HL-60/S4 treated with phorbol 12-myristate 13-acetate at 8.2 ng/mL for 4 days and 3 days (cell line): ENCODE results near the gene SHC4.

Experiments
- in situ Hi-C: fragments of 300-500 bp; cut with MboI; formaldehyde crosslinking; loops from 2 replicates; pipeline ENCODE4 v1.15.0; 2022; ENCODE audit warnings: low sequenced_read_pairs

The SHC4 gene

DNA sequence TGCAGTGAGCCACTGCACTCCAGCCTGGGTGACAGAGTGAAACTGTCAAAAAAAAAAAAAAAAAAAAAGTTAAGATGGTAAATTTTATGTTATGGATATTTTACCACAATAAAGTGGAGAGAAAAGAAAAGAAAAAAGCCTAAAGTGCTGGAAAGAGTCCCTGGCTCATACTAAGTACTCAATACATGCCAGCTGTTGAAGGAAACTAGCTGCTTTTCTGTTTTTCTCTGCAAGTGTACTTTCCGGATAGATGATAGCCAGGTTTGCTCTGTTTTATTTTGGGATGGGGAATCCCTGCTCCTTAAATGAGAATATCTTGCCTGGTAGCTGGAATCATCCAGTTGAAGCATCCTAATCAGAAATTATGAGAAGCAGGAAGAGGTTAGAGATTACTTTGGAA is 74.9 kb downstream of the SHC4 start:
- in situ Hi-C loops: no loop called here

- in situ Hi-C loops: no loop called here
These were observed 75.5 kb downstream of the SHC4 start for GRCh38 chr15:48888191-48888590.

GRCh38 chr15:48887144-48887543 is 76.6 kb downstream of the SHC4 start:
- in situ Hi-C loops: no loop called here

GRCh38 chr15:48883699-48884098 is 80.0 kb downstream of the SHC4 start:
- in situ Hi-C loops: no loop called here

- in situ Hi-C loops: no loop called here
These were observed 83.6 kb downstream of the SHC4 start for GRCh38 chr15:48880070-48880634.

DNA sequence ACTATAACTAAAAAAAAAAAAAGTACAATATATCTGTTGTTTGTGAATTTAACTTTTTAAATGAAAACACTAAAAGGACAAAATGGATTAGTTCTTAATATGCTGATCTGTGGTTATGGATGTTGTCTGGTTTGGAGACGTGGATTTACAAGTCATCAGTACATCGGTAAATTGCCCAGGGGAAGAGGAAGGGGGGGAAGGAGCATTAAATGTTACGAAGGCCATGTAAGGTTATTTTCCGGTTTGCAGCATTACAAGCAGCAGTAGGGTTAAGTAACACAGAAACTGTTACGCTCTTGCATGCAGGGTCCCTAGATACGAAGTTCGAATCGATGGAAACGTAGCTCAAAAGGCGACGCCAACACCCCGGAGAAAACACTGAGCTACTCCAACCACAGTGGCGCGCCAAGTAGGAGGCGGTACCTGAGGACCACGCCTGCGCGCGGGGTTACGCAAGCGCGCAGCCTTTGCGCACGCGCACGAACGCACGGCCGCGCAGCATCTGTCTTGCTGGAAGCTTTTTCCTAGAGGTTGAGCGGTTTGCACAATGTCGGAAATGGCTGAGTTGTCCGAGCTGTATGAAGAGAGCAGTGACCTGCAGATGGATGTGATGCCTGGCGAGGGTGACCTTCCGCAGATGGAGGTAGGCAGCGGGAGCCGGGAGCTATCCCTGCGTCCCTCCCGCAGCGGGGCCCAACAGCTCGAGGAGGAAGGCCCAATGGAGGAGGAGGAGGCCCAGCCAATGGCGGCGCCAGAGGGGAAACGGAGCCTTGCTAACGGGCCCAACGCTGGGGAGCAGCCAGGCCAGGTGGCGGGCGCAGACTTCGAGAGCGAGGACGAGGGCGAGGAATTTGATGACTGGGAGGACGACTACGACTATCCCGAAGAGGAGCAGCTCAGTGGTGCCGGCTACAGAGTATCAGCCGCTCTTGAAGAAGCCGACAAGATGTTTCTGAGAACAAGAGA is 85.8 kb downstream of the SHC4 start, which contains the start of gene EID1:
Gene EID1 (plus strand): TSS at position 505 of the 966 bp plus-strand sequence. CDS start 43 bp downstream, at position 548.
- in situ Hi-C loops: no loop called here

- in situ Hi-C loops: no loop called here
These were observed 87.7 kb downstream of the SHC4 start for GRCh38 chr15:48876057-48876456.

GRCh38 chr15:48875241-48875960 is 88.3 kb downstream of the SHC4 start:
- in situ Hi-C loops: no loop called here

GRCh38 chr15:48872632-48873031 is 91.1 kb downstream of the SHC4 start:
- in situ Hi-C loops: loop anchor here (25.0 kb wide), 1 partner anchor 1265 kb away; no protein-coding TSS in a partner anchor

GRCh38 chr15:48871542-48871941 is 92.2 kb downstream of the SHC4 start:
- in situ Hi-C loops: loop anchor here (25.0 kb wide), 1 partner anchor 1266 kb away; no protein-coding TSS in a partner anchor

DNA sequence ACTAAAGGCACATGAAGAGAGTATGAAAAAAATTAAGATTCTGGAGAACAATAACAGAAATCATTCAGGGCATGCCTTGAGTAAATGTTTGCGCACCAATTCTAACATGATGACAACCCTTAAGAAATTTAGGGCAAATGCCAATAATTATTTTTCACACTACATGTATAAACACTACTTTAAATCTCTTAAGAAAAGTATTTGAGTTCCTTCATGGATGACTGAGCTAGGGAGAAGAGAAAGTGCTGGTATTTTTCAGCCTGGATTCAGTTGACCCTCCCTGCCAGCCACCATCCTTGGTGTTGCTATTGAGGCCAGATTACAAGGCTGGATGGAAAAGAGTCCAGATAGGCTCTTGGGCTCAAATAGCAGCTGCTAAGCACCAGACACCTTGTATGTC is 93.8 kb downstream of the SHC4 start:
- in situ Hi-C loops: loop anchor here (25.0 kb wide), 1 partner anchor 1267 kb away; no protein-coding TSS in a partner anchor

DNA sequence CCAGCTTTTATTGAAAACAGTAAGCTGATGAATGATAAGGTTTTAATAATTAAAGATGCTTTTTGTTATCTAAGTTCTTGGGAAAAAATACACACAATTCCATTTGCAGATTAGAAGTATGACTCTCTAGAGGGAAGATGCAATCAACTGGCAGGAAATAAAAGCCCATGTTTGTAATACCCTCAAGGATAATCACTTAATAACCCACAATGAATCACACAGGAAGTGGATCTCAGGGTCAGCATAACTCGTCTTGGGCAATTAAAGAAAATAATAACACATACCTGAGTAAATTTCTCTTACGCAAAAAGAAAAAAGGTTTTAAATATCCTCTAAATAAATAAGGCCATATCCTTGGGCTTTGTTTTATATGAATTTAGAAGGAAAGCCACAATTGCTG is 95.2 kb downstream of the SHC4 start:
- in situ Hi-C loops: loop anchor here (25.0 kb wide), 1 partner anchor 1269 kb away; no protein-coding TSS in a partner anchor

- in situ Hi-C loops: loop anchor here (25.0 kb wide), 1 partner anchor 1269 kb away; no protein-coding TSS in a partner anchor
These were observed 95.7 kb downstream of the SHC4 start for GRCh38 chr15:48868023-48868422.

- in situ Hi-C loops: loop anchor here (25.0 kb wide), 1 partner anchor 1271 kb away; no protein-coding TSS in a partner anchor
These were observed 97.6 kb downstream of the SHC4 start for GRCh38 chr15:48866141-48866563.

DNA sequence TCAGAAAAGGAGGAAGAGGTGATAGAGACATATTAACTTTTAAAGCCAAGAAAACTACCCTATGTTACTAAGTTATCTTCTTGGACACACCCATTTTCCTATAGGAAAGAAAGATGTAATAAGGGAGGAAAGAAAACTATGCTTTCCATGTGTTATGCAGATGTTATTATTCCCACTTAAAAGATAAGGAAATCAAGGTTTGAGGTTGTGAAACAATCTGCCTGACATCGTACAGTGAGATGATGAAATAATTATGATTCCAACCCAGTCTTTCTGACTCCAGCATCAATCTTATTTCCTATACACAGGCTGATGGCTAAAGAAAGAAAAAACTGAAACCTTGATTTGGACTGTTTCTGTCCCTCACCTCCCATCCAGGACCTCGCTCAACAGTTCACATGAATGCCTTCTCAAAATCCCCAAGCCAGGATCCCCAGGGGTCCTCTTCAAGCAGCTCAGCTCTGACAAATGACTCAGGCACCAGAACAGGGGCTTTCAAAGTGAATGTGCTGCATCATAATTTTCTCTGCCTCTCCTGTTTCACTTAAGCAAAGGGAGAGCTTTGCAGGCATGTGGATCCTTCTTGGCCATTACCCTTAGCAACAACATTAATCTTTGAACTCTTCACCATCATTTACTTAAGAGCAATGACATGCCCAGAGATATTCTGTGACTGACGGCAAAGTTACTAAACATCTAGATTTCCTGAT is 98.2 kb downstream of the SHC4 start:
- in situ Hi-C loops: loop anchor here (25.0 kb wide), 1 partner anchor 1272 kb away; no protein-coding TSS in a partner anchor

DNA sequence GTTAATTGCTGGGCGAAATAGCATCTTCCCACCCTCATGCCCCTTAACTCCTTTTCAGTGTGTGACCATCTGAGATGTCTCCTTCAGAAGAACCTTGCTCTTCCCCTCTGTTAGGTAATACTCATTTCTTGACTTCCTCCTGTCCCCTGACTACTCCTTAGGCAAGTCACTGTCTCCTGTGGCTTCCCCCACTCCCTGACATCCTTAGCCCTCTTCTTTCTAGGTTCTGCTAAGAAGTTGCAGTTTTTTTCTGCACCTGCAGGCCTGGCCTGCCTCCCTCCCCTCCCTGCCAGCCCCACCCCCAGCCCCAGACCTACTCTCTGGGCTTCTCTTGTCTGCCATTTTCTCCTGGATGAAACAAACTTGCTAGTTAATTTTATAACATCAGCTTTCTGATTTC is 101.0 kb downstream of the SHC4 start:
- in situ Hi-C loops: loop anchor here (25.0 kb wide), 1 partner anchor 1275 kb away; no protein-coding TSS in a partner anchor

DNA sequence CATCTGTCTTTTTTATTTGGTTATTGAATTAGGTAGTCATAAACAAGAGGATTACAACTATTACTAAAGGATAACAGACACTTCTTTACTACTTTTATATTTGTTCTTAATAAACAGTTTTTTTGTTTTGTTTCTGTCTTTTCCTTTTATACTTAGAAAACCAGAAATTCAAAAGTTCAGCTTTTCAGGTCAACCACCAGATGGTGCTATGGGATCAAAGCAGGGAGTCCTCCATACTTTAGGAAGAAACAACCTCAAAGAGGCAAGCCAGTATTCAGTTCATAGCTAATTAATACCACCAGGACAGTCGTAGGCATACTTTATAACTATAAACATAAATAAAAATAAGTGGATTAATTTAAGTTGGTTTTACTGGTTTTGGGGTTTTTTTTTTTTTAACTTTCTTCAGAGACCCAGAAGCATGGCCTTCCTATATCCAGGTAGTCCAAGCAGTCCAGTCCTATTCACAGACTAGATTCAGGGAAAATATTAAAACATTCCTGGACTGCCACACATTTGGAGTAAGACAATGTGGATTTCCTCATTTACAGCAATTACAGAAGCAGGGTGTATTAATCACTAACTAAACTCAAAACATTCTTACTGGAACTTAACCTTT is 101.8 kb downstream of the SHC4 start:
- in situ Hi-C loops: loop anchor here (25.0 kb wide), 1 partner anchor 1275 kb away; no protein-coding TSS in a partner anchor

DNA sequence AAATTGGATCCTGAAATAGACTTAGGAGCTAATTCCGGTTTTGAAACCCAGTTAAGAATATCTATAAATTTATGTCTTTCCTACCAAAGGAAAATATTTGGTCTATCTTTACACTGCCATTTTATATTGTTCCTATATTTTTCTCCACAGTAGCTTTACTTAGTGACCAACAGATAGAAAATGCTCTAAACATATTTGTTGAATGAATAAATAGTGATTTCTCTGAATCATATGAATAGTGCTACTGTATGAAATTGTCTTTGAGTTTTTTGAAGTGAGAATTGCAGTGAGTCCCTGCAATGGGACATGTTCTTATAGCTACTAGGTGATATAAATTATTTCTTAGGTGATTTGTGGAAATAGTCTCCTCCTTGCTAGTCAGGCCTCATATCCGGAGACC is 104.3 kb downstream of the SHC4 start:
- in situ Hi-C loops: loop anchor here (25.0 kb wide), 1 partner anchor 1278 kb away; no protein-coding TSS in a partner anchor

GRCh38 chr15:48858401-48858800 is 105.3 kb downstream of the SHC4 start:
- in situ Hi-C loops: loop anchor here (25.0 kb wide), 1 partner anchor 1279 kb away; no protein-coding TSS in a partner anchor
